SW 1271 (cell line): ENCODE measurements around the gene SLC51B.
"Not testable (repeated sequence)": the region's sequence is repeated elsewhere in the genome, so short reads cannot be mapped to it uniquely, and the experiment has no call there.

ENCODE experiments used
- DNase-seq, 2 experiments: peaks; one replicate each; lab custom pipeline; 2025; lab: John Stamatoyannopoulos, UW

Gene SLC51B

GRCh38 chr15:65042776-65043327 lies 2.3 kb upstream of the SLC51B start:
- DNase-seq: no peak

DNA sequence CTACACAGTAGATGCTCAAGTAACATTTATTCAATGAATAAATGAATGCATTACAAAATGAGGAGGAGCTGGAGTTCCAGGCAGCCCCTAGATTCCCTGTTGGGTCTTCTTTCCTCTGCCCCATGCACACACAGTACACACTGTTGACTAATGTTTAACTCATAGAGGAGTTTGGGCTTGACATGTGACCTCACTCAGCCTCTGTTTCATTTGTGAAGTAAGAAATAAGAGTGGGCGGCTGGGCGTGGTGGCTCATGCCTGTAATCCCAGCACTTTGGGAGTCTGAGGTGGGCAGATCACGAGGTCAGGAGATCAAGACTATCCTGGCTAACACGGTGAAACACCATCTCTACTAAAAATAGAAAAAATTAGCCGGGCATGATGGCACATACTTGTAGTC lies 969 bp upstream of the SLC51B start:
- DNase-seq: not testable (repeated sequence)

GRCh38 chr15:65048241-65048640 lies 3.1 kb downstream of the SLC51B start:
- no peak for DNase-seq

DNA sequence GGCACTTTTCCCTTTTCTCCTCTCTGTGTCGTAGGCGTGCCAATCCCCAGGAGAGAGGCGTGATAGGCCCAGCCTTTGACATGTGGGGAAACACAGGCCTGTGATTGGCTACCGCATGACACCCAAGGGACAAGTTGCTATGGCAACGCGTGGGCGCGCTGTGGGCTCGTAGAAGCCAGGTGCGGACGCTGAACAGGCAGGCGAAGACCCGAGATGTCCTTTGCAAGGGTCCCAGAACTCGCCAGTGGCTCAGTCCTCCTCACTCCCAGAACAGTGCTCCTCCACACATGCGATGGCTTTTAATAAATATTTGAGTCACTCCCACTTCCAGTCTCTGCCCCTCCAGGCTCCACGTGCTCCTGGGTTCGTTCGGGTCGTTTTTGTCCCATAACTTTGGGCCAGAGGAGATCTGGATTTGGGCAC lies 4.2 kb downstream of the SLC51B start:
- DNase-seq: no peak

- DNase-seq: no peak
Observed at GRCh38 chr15:65050270-65050669, 5.1 kb downstream of the SLC51B start.

GRCh38 chr15:65051266-65051665 lies 6.1 kb downstream of the SLC51B start:
- DNase-seq: no peak

DNA sequence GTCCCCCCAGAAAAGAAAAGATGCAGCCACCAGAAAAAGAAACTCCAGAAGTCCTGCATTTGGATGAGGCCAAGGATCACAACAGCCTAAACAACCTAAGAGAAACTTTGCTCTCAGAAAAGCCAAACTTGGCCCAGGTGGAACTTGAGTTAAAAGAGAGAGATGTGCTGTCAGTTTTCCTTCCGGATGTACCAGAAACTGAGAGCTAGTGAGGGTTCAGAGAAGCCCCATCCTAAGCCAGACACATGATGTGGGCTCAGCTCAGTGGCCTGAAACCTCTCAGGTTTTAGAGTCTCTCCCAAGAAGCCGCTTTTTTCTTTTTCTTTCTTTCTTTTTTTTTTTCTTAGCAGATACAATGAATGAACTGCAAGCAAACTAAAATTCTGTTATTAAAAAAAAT lies 7.8 kb downstream of the SLC51B start:
- DNase-seq: no peak

- DNase-seq: peak in 1 of 2 experiments; percentile 67
Observed at GRCh38 chr15:65054333-65055200, 9.4 kb downstream of the SLC51B start.

DNA sequence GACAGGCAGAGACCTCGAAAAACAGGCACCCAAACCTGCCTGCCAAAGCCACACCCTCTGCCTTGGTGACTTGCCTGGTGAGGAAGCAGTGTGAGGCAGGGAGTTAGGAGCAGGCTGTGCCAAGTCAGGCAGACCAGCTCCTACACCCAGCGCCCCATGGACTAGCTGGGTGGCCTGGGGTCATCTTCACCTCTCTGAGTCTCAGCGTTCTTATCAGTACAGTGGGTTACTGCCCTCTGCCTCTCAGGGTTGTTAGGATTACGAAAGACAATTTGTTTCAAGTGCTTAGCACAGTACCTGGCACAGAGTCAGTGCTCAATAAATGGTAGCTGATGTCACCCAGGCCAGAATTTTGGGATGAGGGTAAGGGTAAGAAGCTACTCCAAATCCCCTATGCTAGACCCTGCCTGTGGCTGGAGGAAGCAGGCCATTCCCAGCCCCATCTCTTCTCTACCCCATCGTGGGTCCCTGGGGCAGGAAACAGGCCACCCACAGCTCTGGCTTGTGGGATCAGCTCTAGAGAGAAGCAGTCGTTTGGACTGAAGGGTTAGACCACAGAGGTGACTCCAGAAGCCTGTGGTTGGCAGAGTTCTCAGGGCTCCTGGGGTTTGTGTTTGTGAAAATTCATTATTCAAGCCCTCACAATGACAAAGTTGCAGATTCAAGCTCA lies 10.1 kb downstream of the SLC51B start:
- no peak for DNase-seq

- no peak for DNase-seq
Observed at GRCh38 chr15:65056106-65056505, 10.9 kb downstream of the SLC51B start.

GRCh38 chr15:65056868-65057548 lies 11.8 kb downstream of the SLC51B start:
- peak in 1 of 2 experiments; percentile 46 for DNase-seq

GRCh38 chr15:65057549-65057940 lies 12.4 kb downstream of the SLC51B start:
- no peak for DNase-seq

- DNase-seq: no peak
Observed at GRCh38 chr15:65058394-65059368, 13.5 kb downstream of the SLC51B start.

DNA sequence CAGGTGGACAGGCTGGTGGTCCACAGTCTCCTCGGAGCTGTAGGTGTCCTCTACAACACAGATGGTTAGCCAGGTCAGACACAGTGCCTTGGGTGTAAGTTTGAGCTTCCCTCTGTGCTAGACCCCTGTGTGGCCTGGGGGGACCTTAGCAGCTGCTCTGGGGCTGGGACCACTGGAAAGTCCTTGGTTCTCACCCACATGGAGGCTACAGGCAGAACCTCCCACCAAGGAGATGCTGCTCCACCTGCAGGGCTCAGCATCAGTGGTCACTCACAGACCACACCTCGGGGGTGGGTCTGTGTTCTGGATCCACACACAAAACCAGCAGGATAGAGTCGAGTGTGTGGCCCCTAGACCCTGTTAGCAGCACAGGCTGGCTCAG lies 14.2 kb downstream of the SLC51B start:
- no peak for DNase-seq

- DNase-seq: no peak
Observed at GRCh38 chr15:65059931-65060596, 14.9 kb downstream of the SLC51B start.

DNA sequence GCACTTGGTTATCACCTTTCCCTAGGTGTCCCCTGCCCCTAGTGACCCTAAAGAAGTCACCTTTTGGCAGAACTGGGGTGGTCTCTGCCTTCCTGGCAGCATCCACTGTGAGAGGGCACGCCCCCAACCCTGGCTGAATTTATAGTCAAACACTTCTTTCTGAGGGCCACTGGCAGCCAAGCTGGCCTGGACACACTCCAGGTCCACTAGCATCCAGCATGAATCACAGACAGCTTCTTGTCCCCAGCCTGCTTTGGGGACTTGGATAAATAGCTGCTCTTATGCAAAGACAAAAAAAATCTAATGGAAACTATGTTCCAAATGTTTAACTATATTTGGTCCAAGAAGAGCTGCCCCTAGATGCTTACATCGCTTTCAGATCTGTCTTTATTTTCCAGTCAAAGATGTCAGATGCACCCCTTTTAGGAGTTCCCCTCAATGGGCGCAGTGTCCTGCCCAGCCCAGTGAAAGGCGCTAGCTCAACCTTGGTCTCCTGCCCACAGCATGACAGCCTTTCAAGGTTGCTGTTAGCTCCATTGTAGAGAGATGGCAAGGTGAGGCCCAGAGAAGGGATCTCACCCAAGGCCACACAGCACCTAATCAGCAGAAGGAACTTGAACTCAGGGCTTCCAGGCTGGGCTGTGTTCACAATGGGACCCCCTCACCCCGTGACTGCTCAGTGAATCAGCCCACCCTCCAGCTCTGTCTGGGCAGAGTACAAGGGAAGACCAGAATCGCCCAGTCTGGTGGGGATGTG lies 15.6 kb downstream of the SLC51B start:
- DNase-seq: no peak

- no peak for DNase-seq
Observed at GRCh38 chr15:65062061-65062460, 16.9 kb downstream of the SLC51B start.

- no peak for DNase-seq
Observed at GRCh38 chr15:65062726-65063125, 17.5 kb downstream of the SLC51B start.

- DNase-seq: no peak
Observed at GRCh38 chr15:65066001-65066634, 20.9 kb downstream of the SLC51B start.
